Lower leg skin (tissue), 3 donors: ENCODE measurements around the gene SV2C.

ENCODE experiments used
- POLR2A ChIP-seq, 2 donors: fragments of 450-650 bp; IDR thresholded peaks; one replicate each; pipeline ENCODE4 v1.6.1; 2016 to 2017; ENCODE audit warnings: antibody characterized with exemption in 2 of 2, mild to moderate bottlenecking in 1 of 2, moderate library complexity in 1 of 2
- TF ChIP-seq, protein P1 (sequence below), 3 donors: fragments of 450-650 bp; IDR thresholded peaks; one replicate each; pipeline ENCODE4 v1.5.1; 2016; ENCODE audit warnings: antibody characterized with exemption in 3 of 3, mild to moderate bottlenecking in 3 of 3, moderate library complexity in 2 of 3

GRCh38 chr5:76332611-76333205 lies 249.5 kb downstream of the SV2C start:
- TF ChIP-seq, protein P1, sequence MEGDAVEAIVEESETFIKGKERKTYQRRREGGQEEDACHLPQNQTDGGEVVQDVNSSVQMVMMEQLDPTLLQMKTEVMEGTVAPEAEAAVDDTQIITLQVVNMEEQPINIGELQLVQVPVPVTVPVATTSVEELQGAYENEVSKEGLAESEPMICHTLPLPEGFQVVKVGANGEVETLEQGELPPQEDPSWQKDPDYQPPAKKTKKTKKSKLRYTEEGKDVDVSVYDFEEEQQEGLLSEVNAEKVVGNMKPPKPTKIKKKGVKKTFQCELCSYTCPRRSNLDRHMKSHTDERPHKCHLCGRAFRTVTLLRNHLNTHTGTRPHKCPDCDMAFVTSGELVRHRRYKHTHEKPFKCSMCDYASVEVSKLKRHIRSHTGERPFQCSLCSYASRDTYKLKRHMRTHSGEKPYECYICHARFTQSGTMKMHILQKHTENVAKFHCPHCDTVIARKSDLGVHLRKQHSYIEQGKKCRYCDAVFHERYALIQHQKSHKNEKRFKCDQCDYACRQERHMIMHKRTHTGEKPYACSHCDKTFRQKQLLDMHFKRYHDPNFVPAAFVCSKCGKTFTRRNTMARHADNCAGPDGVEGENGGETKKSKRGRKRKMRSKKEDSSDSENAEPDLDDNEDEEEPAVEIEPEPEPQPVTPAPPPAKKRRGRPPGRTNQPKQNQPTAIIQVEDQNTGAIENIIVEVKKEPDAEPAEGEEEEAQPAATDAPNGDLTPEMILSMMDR (IDR thresholded peaks at IDR 0.05), result no peak
- no peak for TF ChIP-seq POLR2A (IDR thresholded peaks at IDR 0.05)
